HepG2 (cell line): ENCODE measurements around the gene CDC6. TPM values are rescaled to one million over a fixed set of nuclear protein-coding genes. Genes with fewer than 3 reads are reported as not detected.

Source experiments
- ELF4 ChIP-seq: sonication (generic); formaldehyde crosslinking; IDR thresholded peaks from 2 replicates; pipeline ENCODE4 v1.5.0; 2020; ENCODE audit warnings: missing genetic modification reagents, mild to moderate bottlenecking, moderate library complexity, borderline replicate concordance
- HIC2 ChIP-seq: sonication (generic); formaldehyde crosslinking; IDR thresholded peaks from 2 replicates; pipeline ENCODE4 v1.9.0; 2022; ENCODE audit warnings: low read depth, missing genetic modification reagents
- HNRNPH1 ChIP-seq: fragments of 200-400 bp; formaldehyde crosslinking; optimal IDR thresholded peaks from 2 replicates; pipeline ENCODE3; 2017; ENCODE audit warnings: mild to moderate bottlenecking, low read depth, low read length
- IKZF4 ChIP-seq: sonication (generic); formaldehyde crosslinking; IDR thresholded peaks from 2 replicates; pipeline ENCODE4 v1.5.1; 2020; ENCODE audit warnings: borderline replicate concordance, mild to moderate bottlenecking, low read depth, missing genetic modification reagents; ENCODE audit errors: not compliant biosample characterization
- ISX ChIP-seq: sonication (generic); formaldehyde crosslinking; conservative IDR thresholded peaks from 2 replicates; pipeline ENCODE4 v1.5.0; 2020; ENCODE audit warnings: missing genetic modification reagents
- MXD1 ChIP-seq: sonication (generic); formaldehyde crosslinking; IDR thresholded peaks from 2 replicates; pipeline ENCODE4 v1.4.0; 2020; ENCODE audit warnings: mild to moderate bottlenecking, missing genetic modification reagents
- RXRA ChIP-seq: sonication (generic); formaldehyde crosslinking; IDR thresholded peaks from 2 replicates; pipeline ENCODE4 v1.5.1; 2020; ENCODE audit warnings: missing genetic modification reagents
- SNRNP70 ChIP-seq: fragments of 200-400 bp; formaldehyde crosslinking; IDR thresholded peaks from 2 replicates; pipeline ENCODE4 v1.6.1; 2017; ENCODE audit warnings: mild to moderate bottlenecking, low read depth, low read length, moderate library complexity
- ZBTB37 ChIP-seq: sonication (generic); formaldehyde crosslinking; IDR thresholded peaks from 2 replicates; pipeline ENCODE4 v1.4.0; 2020; ENCODE audit warnings: mild to moderate bottlenecking, missing genetic modification reagents
- ZNF121 ChIP-seq: sonication (generic); formaldehyde crosslinking; IDR thresholded peaks from 2 replicates; pipeline ENCODE4 v1.5.0; 2020; ENCODE audit warnings: mild to moderate bottlenecking, missing genetic modification reagents
- ZNF20 ChIP-seq: sonication (generic); formaldehyde crosslinking; IDR thresholded peaks from 2 replicates; pipeline ENCODE4 v1.4.0; 2020; ENCODE audit warnings: mild to moderate bottlenecking, moderate library complexity, missing genetic modification reagents
- ZNF343 ChIP-seq: sonication (generic); formaldehyde crosslinking; IDR thresholded peaks from 2 replicates; pipeline ENCODE4 v1.4.0; 2020; ENCODE audit warnings: mild to moderate bottlenecking, missing genetic modification reagents
- ZNF788 ChIP-seq: sonication (generic); formaldehyde crosslinking; IDR thresholded peaks from 2 replicates; pipeline ENCODE4 v1.5.0; 2020; ENCODE audit warnings: mild to moderate bottlenecking, missing genetic modification reagents, borderline replicate concordance
- ZZZ3 ChIP-seq: sonication (generic); formaldehyde crosslinking; IDR thresholded peaks from 2 replicates; pipeline ENCODE4 v1.4.0; 2020; ENCODE audit warnings: missing genetic modification reagents, mild to moderate bottlenecking, borderline replicate concordance
- polyA plus RNA-seq, 8 experiments: library from polyadenylated mRNA; depleted of rRNA in 3 of 8; stranded (reverse) in 7 of 8; unstranded in 1 of 8; fragments of >200 nt; fragmentation: Illumina TruSeq in 4 of 8; extraction: Trizol in 4 of 8; gene quantifications; 2 replicates each; pipeline versions ENCODE4 v1.2.1 to v1.2.3, GENCODE V29; 2011 to 2016; ENCODE audit warnings: low read depth in 4 of 8, missing spikeins in 1 of 8, mixed read lengths in 1 of 8; ENCODE audit not compliant: insufficient read depth in 1 of 8
- total RNA-seq, 5 experiments: library from RNA; depleted of rRNA; stranded (reverse); fragments of >200 nt; fragmentation: Illumina TruSeq; extraction: Trizol; gene quantifications; 2 replicates each; pipeline ENCODE4 v1.2.3, GENCODE V29; 2016; ENCODE audit warnings: low read depth in 1 of 5
- TF ChIP-seq, protein P1 (sequence below): sonication (generic); formaldehyde crosslinking; IDR thresholded peaks from 2 replicates; pipeline ENCODE4 v1.4.0; 2020; ENCODE audit warnings: mild to moderate bottlenecking, missing genetic modification reagents
- TF ChIP-seq, protein P2 (sequence below): sonication (generic); formaldehyde crosslinking; IDR thresholded peaks from 2 replicates; pipeline ENCODE4 v1.4.0; 2020; ENCODE audit warnings: mild to moderate bottlenecking, missing genetic modification reagents

CDC6 gene
- total and polyA plus RNA-seq, 2 of the 13 experiments (the other 11 are each of a cell fraction or from before 2014, with no cell fraction given): 17.4 to 114 TPM

GRCh38 chr17:40316571-40317344 is 29.1 kb downstream of the CDC6 start (continued):
- no peak for TF ChIP-seq IKZF4
- no peak for TF ChIP-seq ZNF20 (CRISPR knock-in tag)
- TF ChIP-seq ZNF343: no peak
- TF ChIP-seq ZNF788 (CRISPR knock-in tag): 0 out of 2 replicates have a peak, but pooled peaks have one; percentile 51
- peak; percentile 67; the same call in 1 of the 2 replicates for TF ChIP-seq RXRA (CRISPR knock-in tag)
- peak; percentile 61; the same call in 1 of the 2 replicates for TF ChIP-seq MXD1
- TF ChIP-seq HNRNPH1: no peak
- 0 out of 2 replicates have a peak, but pooled peaks have one; percentile 54 for TF ChIP-seq ISX (CRISPR knock-in tag)
- TF ChIP-seq, protein P1, sequence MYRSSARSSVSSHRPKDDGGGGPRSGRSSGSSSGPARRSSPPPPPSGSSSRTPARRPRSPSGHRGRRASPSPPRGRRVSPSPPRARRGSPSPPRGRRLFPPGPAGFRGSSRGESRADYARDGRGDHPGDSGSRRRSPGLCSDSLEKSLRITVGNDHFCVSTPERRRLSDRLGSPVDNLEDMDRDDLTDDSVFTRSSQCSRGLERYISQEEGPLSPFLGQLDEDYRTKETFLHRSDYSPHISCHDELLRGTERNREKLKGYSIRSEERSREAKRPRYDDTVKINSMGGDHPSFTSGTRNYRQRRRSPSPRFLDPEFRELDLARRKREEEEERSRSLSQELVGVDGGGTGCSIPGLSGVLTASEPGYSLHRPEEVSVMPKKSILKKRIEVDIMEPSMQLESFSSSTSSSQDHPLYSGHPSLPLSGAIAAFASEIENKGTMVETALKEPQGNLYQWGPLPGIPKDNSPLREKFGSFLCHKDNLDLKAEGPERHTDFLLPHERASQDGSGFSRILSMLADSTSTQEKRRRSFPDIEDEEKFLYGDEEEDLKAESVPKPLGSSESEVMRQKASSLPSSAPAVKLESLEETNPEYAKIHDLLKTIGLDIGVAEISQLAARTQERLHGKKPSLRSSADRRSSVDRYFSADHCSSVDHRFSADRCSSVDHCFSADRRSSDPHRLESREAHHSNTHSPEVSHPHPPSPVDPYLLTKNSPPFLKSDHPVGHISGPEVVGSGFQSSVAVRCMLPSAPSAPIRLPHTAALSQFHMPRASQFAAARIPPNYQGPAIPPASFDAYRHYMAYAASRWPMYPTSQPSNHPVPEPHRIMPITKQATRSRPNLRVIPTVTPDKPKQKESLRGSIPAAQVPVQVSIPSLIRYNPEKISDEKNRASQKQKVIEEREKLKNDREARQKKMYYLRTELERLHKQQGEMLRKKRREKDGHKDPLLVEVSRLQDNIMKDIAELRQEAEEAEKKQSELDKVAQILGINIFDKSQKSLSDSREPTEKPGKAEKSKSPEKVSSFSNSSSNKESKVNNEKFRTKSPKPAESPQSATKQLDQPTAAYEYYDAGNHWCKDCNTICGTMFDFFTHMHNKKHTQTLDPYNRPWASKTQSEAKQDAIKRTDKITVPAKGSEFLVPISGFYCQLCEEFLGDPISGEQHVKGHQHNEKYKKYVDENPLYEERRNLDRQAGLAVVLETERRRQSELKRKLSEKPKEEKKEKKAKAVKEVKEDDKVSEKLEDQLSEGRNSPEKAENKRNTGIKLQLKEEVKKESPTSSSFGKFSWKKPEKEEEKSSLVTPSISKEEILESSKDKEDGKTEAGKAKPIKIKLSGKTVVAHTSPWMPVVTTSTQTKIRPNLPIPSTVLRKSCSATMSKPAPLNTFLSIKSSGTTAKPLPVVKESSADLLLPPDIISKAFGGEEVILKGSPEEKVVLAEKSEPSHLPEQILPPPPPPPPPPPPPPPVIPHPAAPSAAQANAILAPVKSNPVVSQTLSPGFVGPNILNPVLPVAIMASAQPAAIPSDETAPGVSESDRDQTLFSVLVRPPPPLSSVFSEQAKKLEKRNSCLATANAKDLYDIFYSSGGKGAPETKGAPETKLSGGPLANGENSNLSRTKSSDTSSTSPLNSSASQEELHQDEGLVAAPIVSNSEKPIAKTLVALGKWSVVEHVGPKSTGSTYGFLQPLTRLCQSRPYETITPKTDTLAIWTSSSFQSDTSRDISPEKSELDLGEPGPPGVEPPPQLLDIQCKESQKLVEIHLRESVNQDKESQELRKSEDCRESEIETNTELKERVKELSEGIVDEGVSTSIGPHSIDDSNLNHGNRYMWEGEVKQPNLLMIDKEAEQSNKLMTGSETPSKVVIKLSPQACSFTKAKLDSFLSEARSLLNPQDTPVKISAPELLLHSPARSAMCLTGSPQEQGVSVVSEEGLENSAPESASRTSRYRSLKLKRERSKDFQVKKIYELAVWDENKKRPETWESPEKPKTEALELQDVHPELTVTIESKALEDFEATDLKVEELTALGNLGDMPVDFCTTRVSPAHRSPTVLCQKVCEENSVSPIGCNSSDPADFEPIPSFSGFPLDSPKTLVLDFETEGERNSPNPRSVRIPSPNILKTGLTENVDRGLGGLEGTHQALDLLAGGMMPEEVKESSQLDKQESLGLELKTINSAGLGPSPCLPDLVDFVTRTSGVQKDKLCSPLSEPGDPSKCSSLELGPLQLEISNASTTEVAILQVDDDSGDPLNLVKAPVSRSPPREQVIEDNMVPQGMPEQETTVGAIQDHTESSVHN (CRISPR knock-in tag): peak; percentile 24; the same call in 1 of the 2 replicates
- TF ChIP-seq, protein P2, sequence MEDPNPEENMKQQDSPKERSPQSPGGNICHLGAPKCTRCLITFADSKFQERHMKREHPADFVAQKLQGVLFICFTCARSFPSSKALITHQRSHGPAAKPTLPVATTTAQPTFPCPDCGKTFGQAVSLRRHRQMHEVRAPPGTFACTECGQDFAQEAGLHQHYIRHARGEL (CRISPR knock-in tag): no peak
- TF ChIP-seq SNRNP70: no peak
- TF ChIP-seq ZZZ3: peak; percentile 85; the same call in 1 of the 2 replicates
- peak; percentile 71; the same call in 1 of the 2 replicates for TF ChIP-seq ZNF121 (CRISPR knock-in tag)
- TF ChIP-seq HIC2 (CRISPR knock-in tag): no peak; the same call in 1 of the 2 replicates
- TF ChIP-seq ZBTB37 (CRISPR knock-in tag): no peak
- TF ChIP-seq ELF4 (CRISPR knock-in tag): no peak
